Thoracic aorta (tissue), 2 donors: ENCODE data around the gene DYNLL1. TPM values are rescaled to one million over a fixed set of nuclear protein-coding genes. Genes with fewer than 3 reads are reported as not detected.

Experiments
- ATAC-seq: fragments of 150-250 bp; one replicate; pipeline ENCODE4 v1.8.0; 2017; ENCODE audit warnings: low read depth; ENCODE audit not compliant: insufficient number of reproducible peaks, low FRiP score
- DNase-seq: peaks from one replicate; pipeline ENCODE4 v3.0.0-alpha.2; 2020; ENCODE audit warnings: low spot score
- H3K27ac ChIP-seq, 2 donors: fragments of 200-600 bp; sonication (generic); 1 replicate in 1 of 2; 2 replicates in 1 of 2; pipeline ENCODE4 v1.5.1; 2016; ENCODE audit warnings: mild to moderate bottlenecking in 2 of 2, moderate library complexity in 2 of 2
- H3K27me3 ChIP-seq: fragments of 200-600 bp; sonication (generic); replicated peaks from 2 replicates; pipeline ENCODE4 v1.6.0; 2016; ENCODE audit warnings: mild to moderate bottlenecking; ENCODE audit not compliant: insufficient read depth
- H3K36me3 ChIP-seq: fragments of 200-600 bp; sonication (generic); one replicate; pipeline ENCODE4 v1.5.1; 2016
- H3K4me1 ChIP-seq, 2 donors: fragments of 200-600 bp; sonication (generic); 1 replicate in 1 of 2; 2 replicates in 1 of 2; pipeline versions ENCODE4 v1.5.1 to v1.6.0; 2016; ENCODE audit warnings: low read depth in 2 of 2, mild to moderate bottlenecking in 1 of 2; ENCODE audit not compliant: control insufficient read depth in 1 of 2
- H3K4me3 ChIP-seq: fragments of 200-600 bp; sonication (generic); 2 replicates; pipeline ENCODE4 v1.5.1; 2016; ENCODE audit warnings: mild to moderate bottlenecking
- H3K9me3 ChIP-seq: fragments of 200-600 bp; sonication (generic); 2 replicates; pipeline ENCODE4 v1.5.1; 2016
- total RNA-seq, 2 donors: library from RNA; depleted of rRNA; stranded (reverse); fragments of >200 nt; gene quantifications; one replicate each; pipeline versions ENCODE4 v1.1.0 to v1.2.3, GENCODE V29; 2016
- TF ChIP-seq, protein P1 (sequence below): fragments of 200-600 bp; sonication (generic); IDR thresholded peaks from one replicate; pipeline ENCODE4 v1.5.1; 2019; ENCODE audit warnings: antibody characterized with exemption

DYNLL1 gene
- total RNA-seq, 2 donors from 2014 or later = 167 to 199 TPM

DNA sequence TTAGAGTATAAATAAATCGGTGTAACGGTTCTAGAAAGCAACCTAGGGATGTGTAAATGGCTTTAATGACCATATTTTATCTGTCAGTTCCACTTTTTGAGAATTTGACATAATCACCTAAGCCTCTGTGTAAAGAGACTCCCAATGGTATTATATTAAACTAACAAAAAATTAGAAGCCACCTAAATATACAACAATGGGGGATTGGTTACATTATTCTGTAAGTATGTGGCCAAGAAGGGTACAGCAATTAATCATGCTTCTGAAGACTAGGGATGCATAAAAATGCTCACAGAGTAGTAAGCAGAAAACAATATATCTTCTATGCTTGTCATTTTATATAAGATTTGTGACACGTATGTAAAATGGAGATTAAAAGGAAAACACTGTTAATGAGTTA, 48.8 kb downstream of the DYNLL1 start:
- Histone ChIP-seq H3K27me3 (no peaks in the 10 kb centered on the region), H3K36me3 (peaks cover 34% of the 10 kb centered on the region), H3K27ac (no peak overlapping the region), H3K9me3 (no peaks in the 10 kb centered on the region), H3K4me3 (no peak overlapping the region), H3K4me1 (peaks cover 16 to 49% of the 10 kb centered on the region in 2 donors)
- no peak for ATAC-seq
- TF ChIP-seq, protein P1, sequence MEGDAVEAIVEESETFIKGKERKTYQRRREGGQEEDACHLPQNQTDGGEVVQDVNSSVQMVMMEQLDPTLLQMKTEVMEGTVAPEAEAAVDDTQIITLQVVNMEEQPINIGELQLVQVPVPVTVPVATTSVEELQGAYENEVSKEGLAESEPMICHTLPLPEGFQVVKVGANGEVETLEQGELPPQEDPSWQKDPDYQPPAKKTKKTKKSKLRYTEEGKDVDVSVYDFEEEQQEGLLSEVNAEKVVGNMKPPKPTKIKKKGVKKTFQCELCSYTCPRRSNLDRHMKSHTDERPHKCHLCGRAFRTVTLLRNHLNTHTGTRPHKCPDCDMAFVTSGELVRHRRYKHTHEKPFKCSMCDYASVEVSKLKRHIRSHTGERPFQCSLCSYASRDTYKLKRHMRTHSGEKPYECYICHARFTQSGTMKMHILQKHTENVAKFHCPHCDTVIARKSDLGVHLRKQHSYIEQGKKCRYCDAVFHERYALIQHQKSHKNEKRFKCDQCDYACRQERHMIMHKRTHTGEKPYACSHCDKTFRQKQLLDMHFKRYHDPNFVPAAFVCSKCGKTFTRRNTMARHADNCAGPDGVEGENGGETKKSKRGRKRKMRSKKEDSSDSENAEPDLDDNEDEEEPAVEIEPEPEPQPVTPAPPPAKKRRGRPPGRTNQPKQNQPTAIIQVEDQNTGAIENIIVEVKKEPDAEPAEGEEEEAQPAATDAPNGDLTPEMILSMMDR = no peak
- no peak for DNase-seq

DNA sequence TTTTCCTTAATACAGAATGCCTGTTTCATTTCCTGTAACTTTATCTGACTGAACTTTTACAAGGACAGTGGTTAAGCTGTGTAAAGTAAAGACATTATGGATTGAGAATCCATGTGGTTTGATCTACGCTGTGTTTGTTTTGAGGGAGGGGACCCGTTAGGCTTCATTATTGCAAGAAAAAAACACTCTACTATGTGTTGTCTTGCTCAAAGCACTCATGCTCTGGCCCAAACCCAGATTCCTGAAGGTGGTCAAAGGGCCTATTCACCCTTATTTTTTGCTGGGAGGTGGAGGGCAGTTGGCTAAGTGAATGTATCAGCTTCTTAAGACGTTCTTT, 50.1 kb downstream of the DYNLL1 start:
- TF ChIP-seq, protein P1 = no peak
- Histone ChIP-seq H3K9me3 (no peaks in the 10 kb centered on the region), H3K4me1 (peaks cover 10 to 36% of the 10 kb centered on the region in 2 donors), H3K4me3 (no peak overlapping the region), H3K27ac (no peak overlapping the region), H3K27me3 (no peaks in the 10 kb centered on the region), H3K36me3 (peaks cover 34% of the 10 kb centered on the region)
- ATAC-seq (no peak), DNase-seq (no peak)

Other genes starting within 250 kb of the DYNLL1 start
- gene PXN, start 230.4 kb upstream of the DYNLL1 start, total RNA-seq = 100 to 1,000 TPM in 1 of 2 donors, 10 to 100 TPM in 1; 93.0 to 105 TPM
- gene RNU4-2, start 204.2 kb upstream of the DYNLL1 start, total RNA-seq = under 1 TPM; under 0.01 TPM
- not detected for gene RNU4-1, start 202.9 kb upstream of the DYNLL1 start, total RNA-seq
- 1 to 10 TPM in 1 of 2 donors, under 1 TPM in 1; 0.56 to 8.8 TPM for gene SIRT4, start 193.8 kb upstream of the DYNLL1 start, total RNA-seq
- gene PLA2G1B, start 168.3 kb upstream of the DYNLL1 start, total RNA-seq = not detected
- under 1 TPM in 1 of 2 donors, not detected in 1; 0.27 TPM for gene MSI1, start 126.9 kb upstream of the DYNLL1 start, total RNA-seq
- gene COX6A1, start 58.0 kb upstream of the DYNLL1 start, total RNA-seq = 100 to 1,000 TPM; 229 to 431 TPM
- gene TRIAP1, start 49.7 kb upstream of the DYNLL1 start, total RNA-seq = 10 to 100 TPM in 1 of 2 donors, 1 to 10 TPM in 1; 7.1 to 11.4 TPM
- gene GATC, start 49.7 kb upstream of the DYNLL1 start, total RNA-seq = 10 to 100 TPM; 16.9 to 17.7 TPM
- gene SRSF9, start 26.4 kb upstream of the DYNLL1 start, total RNA-seq = 10 to 100 TPM; 41.0 to 83.5 TPM
- gene COQ5, start 33.0 kb downstream of the DYNLL1 start, total RNA-seq = 10 to 100 TPM; 16.5 to 38.0 TPM
- 100 to 1,000 TPM in 1 of 2 donors, 10 to 100 TPM in 1; 98.0 to 165 TPM for gene RNF10, start 38.2 kb downstream of the DYNLL1 start, total RNA-seq
- 10 to 100 TPM; 22.3 to 42.4 TPM for gene POP5, start 85.3 kb downstream of the DYNLL1 start, total RNA-seq
- 1 to 10 TPM in 1 of 2 donors, not detected in 1; 1.4 TPM for gene CABP1, start 144.5 kb downstream of the DYNLL1 start, total RNA-seq
- 10 to 100 TPM; 49.1 to 63.1 TPM for gene MLEC, start 191.0 kb downstream of the DYNLL1 start, total RNA-seq
- gene UNC119B, start 214.3 kb downstream of the DYNLL1 start, total RNA-seq = 10 to 100 TPM; 26.0 to 26.8 TPM
- gene ACADS, start 229.7 kb downstream of the DYNLL1 start, total RNA-seq = 10 to 100 TPM; 18.3 to 19.6 TPM